T-helper 9 cell (primary cell): ENCODE measurements around the gene TBC1D2.
"Not testable (repeated sequence)": the region's sequence is repeated elsewhere in the genome, so short reads cannot be mapped to it uniquely, and the experiment has no call there.

Source experiments
- DNase-seq: peaks from one replicate; pipeline ENCODE4 v3.0.0-alpha.2; 2020

Gene TBC1D2

GRCh38 chr9:98271479-98271878 lies 16.0 kb upstream of the TBC1D2 start:
- no peak for DNase-seq

- not testable (repeated sequence) for DNase-seq
These were observed 14.8 kb upstream of the TBC1D2 start for GRCh38 chr9:98270284-98270683.

GRCh38 chr9:98269652-98270051 lies 14.2 kb upstream of the TBC1D2 start:
- not testable (repeated sequence) for DNase-seq

GRCh38 chr9:98267556-98267955 lies 12.1 kb upstream of the TBC1D2 start:
- DNase-seq, result not testable (repeated sequence)

- DNase-seq, result no peak
These were observed 9.1 kb upstream of the TBC1D2 start for GRCh38 chr9:98264516-98264915.

GRCh38 chr9:98263482-98264357 lies 8.3 kb upstream of the TBC1D2 start:
- peak; percentile 74 for DNase-seq

- no peak for DNase-seq
These were observed 7.6 kb upstream of the TBC1D2 start for GRCh38 chr9:98263080-98263479.

- DNase-seq, result no peak
These were observed 6.6 kb upstream of the TBC1D2 start for GRCh38 chr9:98262056-98262455.

GRCh38 chr9:98260635-98261034 lies 5.2 kb upstream of the TBC1D2 start:
- DNase-seq, result no peak

GRCh38 chr9:98259791-98260190 lies 4.3 kb upstream of the TBC1D2 start:
- no peak for DNase-seq

GRCh38 chr9:98256756-98257155 lies 1.3 kb upstream of the TBC1D2 start:
- peak; percentile 11 for DNase-seq

GRCh38 chr9:98255061-98255577 lies 330 bp downstream of the TBC1D2 start:
- no peak for DNase-seq

GRCh38 chr9:98254228-98255060 lies 1.0 kb downstream of the TBC1D2 start:
- no peak for DNase-seq

- no peak for DNase-seq
These were observed 1.9 kb downstream of the TBC1D2 start for GRCh38 chr9:98253565-98253964.

- no peak for DNase-seq
These were observed 3.9 kb downstream of the TBC1D2 start for GRCh38 chr9:98251551-98251950.

- no peak for DNase-seq
These were observed 5.7 kb downstream of the TBC1D2 start for GRCh38 chr9:98249771-98250170.

- DNase-seq, result no peak
These were observed 6.5 kb downstream of the TBC1D2 start for GRCh38 chr9:98248737-98249474.

- DNase-seq, result no peak
These were observed 7.4 kb downstream of the TBC1D2 start for GRCh38 chr9:98247831-98248657.

GRCh38 chr9:98242426-98242825 lies 13.0 kb downstream of the TBC1D2 start:
- no peak for DNase-seq

GRCh38 chr9:98241357-98242300 lies 13.8 kb downstream of the TBC1D2 start:
- DNase-seq, result no peak

- no peak for DNase-seq
These were observed 15.0 kb downstream of the TBC1D2 start for GRCh38 chr9:98240475-98240874.
